ENCODE data around the gene RSPO4.

The RSPO4 gene

DNA sequence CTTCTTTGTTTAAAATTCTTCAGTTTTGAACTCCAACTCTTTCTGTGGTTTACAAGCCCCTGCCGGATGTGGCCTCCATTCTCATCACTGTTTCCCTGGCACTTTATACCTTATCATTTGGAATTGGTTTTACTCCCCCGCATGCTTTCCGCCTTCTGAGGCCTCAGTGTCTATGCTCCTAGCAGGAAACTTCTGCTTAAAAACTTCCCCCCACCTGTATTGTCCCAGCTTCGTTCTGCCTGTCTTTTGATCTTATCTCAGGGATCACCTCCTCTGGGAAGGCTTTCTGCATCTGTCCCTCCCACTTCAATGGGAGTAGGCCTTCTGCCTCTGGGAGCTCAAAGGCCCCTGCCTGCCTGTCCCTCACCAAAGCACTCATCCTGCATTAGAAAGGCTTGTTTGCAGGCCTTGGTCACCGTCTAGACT lies 82.6 kb downstream of the RSPO4 start:
- Histone ChIP-seq H3K4me2 (ENCODE audit: low read depth, low read length, poor library complexity, severe bottlenecking) (no peak overlapping the region), H3K4me3 (ENCODE audit: insufficient read depth, low read length, poor library complexity, severe bottlenecking) (no peak overlapping the region), H3F3A (ENCODE audit: insufficient read depth) (no peaks in the 10 kb centered on the region), H4K20me1 (ENCODE audit: low read depth, low read length) (no peaks in the 10 kb centered on the region), H3K27ac (ENCODE audit: low read depth, low read length) (no peak overlapping the region), H3K36me3 (ENCODE audit: low read length) (no peaks in the 10 kb centered on the region), H2AFZ (ENCODE audit: low read depth, low read length, severe bottlenecking) (no peak overlapping the region), H3K9me3 (ENCODE audit: insufficient read depth, low read length) (no peaks in the 10 kb centered on the region), H3K27me3 (ENCODE audit: low read length) (no peaks in the 10 kb centered on the region), H3K9me2 (replicated peaks; ENCODE audit: insufficient read depth, low read length) (no peaks in the 10 kb centered on the region), H3K79me2 (ENCODE audit: insufficient read depth, low read length) (no peaks in the 10 kb centered on the region), H3K9ac (ENCODE audit: low read length) (no peak overlapping the region)
- no peak for TF ChIP-seq EZH2phosphoT487 (conservative IDR thresholded peaks at IDR 0.05; ENCODE audit: low read length)
- TF ChIP-seq, protein P1, sequence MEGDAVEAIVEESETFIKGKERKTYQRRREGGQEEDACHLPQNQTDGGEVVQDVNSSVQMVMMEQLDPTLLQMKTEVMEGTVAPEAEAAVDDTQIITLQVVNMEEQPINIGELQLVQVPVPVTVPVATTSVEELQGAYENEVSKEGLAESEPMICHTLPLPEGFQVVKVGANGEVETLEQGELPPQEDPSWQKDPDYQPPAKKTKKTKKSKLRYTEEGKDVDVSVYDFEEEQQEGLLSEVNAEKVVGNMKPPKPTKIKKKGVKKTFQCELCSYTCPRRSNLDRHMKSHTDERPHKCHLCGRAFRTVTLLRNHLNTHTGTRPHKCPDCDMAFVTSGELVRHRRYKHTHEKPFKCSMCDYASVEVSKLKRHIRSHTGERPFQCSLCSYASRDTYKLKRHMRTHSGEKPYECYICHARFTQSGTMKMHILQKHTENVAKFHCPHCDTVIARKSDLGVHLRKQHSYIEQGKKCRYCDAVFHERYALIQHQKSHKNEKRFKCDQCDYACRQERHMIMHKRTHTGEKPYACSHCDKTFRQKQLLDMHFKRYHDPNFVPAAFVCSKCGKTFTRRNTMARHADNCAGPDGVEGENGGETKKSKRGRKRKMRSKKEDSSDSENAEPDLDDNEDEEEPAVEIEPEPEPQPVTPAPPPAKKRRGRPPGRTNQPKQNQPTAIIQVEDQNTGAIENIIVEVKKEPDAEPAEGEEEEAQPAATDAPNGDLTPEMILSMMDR (IDR thresholded peaks at IDR 0.05; ENCODE audit: insufficient read depth, low read length, poor library complexity, severe bottlenecking), result no peak

DNA sequence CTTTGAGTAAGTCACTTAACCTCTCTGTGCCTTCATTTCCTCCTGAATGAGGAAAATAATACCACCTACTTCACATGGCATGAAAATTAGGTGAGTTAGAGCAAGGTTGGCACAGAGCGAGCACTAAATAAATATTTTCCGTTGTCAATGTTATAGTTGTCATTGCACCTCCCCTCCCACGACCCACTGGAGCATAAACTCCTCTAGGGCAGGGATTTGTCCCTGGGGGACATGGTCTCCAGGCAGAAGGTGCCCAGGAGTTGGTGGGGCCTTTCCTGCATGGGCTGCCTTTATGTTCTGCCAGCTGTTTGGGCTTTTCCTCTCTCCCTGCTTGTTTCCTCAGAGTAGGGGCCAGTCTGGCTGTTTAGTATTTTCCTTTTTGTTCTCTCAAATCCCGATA lies 84.7 kb downstream of the RSPO4 start:
- Histone ChIP-seq H3F3A (ENCODE audit: insufficient read depth) (no peaks in the 10 kb centered on the region), H3K36me3 (ENCODE audit: low read length) (no peaks in the 10 kb centered on the region), H2AFZ (ENCODE audit: low read depth, low read length, severe bottlenecking) (no peak overlapping the region), H3K27ac (ENCODE audit: low read depth, low read length) (no peak overlapping the region), H3K27me3 (ENCODE audit: low read length) (no peaks in the 10 kb centered on the region), H3K9me3 (ENCODE audit: insufficient read depth, low read length) (no peaks in the 10 kb centered on the region), H3K79me2 (ENCODE audit: insufficient read depth, low read length) (no peaks in the 10 kb centered on the region), H3K4me3 (ENCODE audit: insufficient read depth, low read length, poor library complexity, severe bottlenecking) (no peak overlapping the region), H3K9me2 (replicated peaks; ENCODE audit: insufficient read depth, low read length) (no peaks in the 10 kb centered on the region), H4K20me1 (ENCODE audit: low read depth, low read length) (no peaks in the 10 kb centered on the region), H3K4me2 (ENCODE audit: low read depth, low read length, poor library complexity, severe bottlenecking) (no peak overlapping the region), H3K9ac (ENCODE audit: low read length) (no peak overlapping the region)
- TF ChIP-seq, protein P1 (IDR thresholded peaks at IDR 0.05; ENCODE audit: insufficient read depth, low read length, poor library complexity, severe bottlenecking), result no peak
- TF ChIP-seq EZH2phosphoT487 (conservative IDR thresholded peaks at IDR 0.05; ENCODE audit: low read length), result no peak

DNA sequence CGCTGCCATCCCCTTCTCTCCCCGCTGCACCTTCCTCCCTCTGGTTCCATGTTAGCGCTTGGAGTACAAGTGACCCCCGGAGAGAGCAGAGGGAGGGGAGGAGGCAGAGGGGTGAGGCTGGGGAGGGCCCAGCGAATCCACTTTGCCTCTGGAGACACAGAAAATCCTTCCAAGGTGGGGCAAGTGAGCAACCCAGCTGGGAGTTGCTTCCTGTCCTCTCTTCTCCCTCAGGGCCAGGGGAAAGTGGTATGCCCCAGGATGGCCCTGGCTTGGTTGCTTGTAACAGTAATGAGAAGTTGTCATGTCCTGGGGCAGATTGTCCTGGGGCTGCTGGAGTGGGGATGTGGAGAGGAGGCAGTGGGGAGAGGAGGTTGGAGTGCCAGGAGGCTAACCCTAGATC lies 85.3 kb downstream of the RSPO4 start:
- Histone ChIP-seq H3K9ac (ENCODE audit: low read length) (no peak overlapping the region), H3K36me3 (ENCODE audit: low read length) (no peaks in the 10 kb centered on the region), H3K27me3 (ENCODE audit: low read length) (no peaks in the 10 kb centered on the region), H3K27ac (ENCODE audit: low read depth, low read length) (no peak overlapping the region), H3K79me2 (ENCODE audit: insufficient read depth, low read length) (no peaks in the 10 kb centered on the region), H3K9me3 (ENCODE audit: insufficient read depth, low read length) (no peaks in the 10 kb centered on the region), H2AFZ (ENCODE audit: low read depth, low read length, severe bottlenecking) (no peak overlapping the region), H3K4me2 (ENCODE audit: low read depth, low read length, poor library complexity, severe bottlenecking) (no peak overlapping the region), H3K4me3 (ENCODE audit: insufficient read depth, low read length, poor library complexity, severe bottlenecking) (no peak overlapping the region), H4K20me1 (ENCODE audit: low read depth, low read length) (no peaks in the 10 kb centered on the region), H3F3A (ENCODE audit: insufficient read depth) (no peaks in the 10 kb centered on the region), H3K9me2 (replicated peaks; ENCODE audit: insufficient read depth, low read length) (no peaks in the 10 kb centered on the region)
- no peak for TF ChIP-seq EZH2phosphoT487 (conservative IDR thresholded peaks at IDR 0.05; ENCODE audit: low read length)
- TF ChIP-seq, protein P1 (IDR thresholded peaks at IDR 0.05; ENCODE audit: insufficient read depth, low read length, poor library complexity, severe bottlenecking), result no peak
